Esophagus muscularis mucosa (tissue), 4 donors: ENCODE measurements around the gene CYP8B1.

Source experiments
- EP300 ChIP-seq: sonication (generic); formaldehyde crosslinking; IDR thresholded peaks from one replicate; pipeline ENCODE4 v1.6.1; 2017; ENCODE audit warnings: antibody characterized with exemption
- POLR2A ChIP-seq: fragments of 450-650 bp; IDR thresholded peaks from one replicate; pipeline ENCODE4 v1.6.1; 2017; ENCODE audit warnings: antibody characterized with exemption, moderate library complexity, mild to moderate bottlenecking, low read depth
- POLR2AphosphoS5 ChIP-seq, 2 donors: sonication (generic); formaldehyde crosslinking; IDR thresholded peaks; one replicate each; pipeline ENCODE4 v1.6.1; 2017; ENCODE audit warnings: antibody characterized with exemption in 2 of 2
- TF ChIP-seq, protein P1 (sequence below), 3 experiments: fragments of 200-600 bp in 2 of 3; fragments of 450-650 bp in 1 of 3; sonication (generic) in 2 of 3; IDR thresholded peaks; one replicate each; pipeline ENCODE4 v1.5.1; 2017 to 2019; ENCODE audit warnings: antibody characterized with exemption in 3 of 3, mild to moderate bottlenecking in 2 of 3, moderate library complexity in 1 of 3

DNA sequence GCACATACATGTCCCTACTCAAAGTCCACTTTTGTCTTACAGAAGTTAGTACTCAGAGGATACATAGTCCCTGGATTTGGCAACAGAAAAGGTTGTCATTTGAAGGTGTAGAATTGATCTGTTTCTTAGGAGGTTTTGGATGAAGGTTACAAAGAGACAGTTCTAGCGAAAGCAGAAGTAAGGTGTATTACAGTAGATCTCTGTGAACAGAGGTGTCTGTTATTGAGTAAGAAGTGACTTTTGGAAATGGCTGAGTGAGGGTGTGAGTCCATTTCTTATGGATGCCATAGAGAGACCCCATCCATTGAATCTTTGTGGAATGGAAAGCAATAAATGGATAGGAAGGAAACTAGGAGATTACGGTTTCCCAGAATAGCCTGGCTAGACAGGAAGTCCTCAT lies 35.9 kb upstream of the CYP8B1 start:
- TF ChIP-seq, protein P1, sequence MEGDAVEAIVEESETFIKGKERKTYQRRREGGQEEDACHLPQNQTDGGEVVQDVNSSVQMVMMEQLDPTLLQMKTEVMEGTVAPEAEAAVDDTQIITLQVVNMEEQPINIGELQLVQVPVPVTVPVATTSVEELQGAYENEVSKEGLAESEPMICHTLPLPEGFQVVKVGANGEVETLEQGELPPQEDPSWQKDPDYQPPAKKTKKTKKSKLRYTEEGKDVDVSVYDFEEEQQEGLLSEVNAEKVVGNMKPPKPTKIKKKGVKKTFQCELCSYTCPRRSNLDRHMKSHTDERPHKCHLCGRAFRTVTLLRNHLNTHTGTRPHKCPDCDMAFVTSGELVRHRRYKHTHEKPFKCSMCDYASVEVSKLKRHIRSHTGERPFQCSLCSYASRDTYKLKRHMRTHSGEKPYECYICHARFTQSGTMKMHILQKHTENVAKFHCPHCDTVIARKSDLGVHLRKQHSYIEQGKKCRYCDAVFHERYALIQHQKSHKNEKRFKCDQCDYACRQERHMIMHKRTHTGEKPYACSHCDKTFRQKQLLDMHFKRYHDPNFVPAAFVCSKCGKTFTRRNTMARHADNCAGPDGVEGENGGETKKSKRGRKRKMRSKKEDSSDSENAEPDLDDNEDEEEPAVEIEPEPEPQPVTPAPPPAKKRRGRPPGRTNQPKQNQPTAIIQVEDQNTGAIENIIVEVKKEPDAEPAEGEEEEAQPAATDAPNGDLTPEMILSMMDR (IDR thresholded peaks at IDR 0.05), result no peak
- TF ChIP-seq EP300 (no peak), POLR2AphosphoS5 (IDR thresholded peaks at IDR 0.05) (no peak), POLR2A (no peak)
